ENCODE measurements around the gene ENGASE. TPM values are rescaled to one million over a fixed set of nuclear protein-coding genes. Genes with fewer than 3 reads are reported as not detected.
A peak's percentile ranks its signal among the peaks of the same experiment; 100 is the strongest.

The ENGASE gene
- total RNA-seq, 1 donor from 2014 or later = 16.8 TPM

DNA sequence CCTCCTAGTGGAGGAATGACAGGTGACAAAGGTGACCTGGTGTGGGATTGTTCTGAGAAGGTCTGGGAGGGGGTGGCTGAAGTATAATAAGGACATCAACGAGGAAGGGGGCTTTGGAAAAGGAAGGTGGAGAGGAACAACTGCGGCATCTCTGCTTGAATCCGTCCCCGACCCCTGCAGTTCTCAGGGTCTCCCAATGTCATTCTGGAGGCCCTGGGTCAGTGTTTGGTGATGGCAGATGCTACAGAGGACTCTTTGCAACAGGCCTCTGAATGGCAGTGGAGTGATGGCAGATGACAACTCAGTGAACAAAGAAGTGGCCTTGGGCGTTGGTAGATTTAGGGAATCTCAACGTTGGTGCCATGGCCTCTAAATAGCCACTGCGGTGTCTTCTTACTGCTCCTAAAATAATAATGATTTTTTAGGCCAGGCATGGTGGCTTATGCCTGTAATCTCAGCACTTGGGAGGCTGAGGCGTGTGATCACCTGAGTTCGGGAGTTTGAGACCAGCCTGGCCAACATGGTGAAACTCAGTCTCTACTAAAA, 1.3 kb downstream of the ENGASE start:
- DNase-seq (ENCODE audit: low spot score) = peak; percentile 18
- H3K4me3 Mint-ChIP-seq (ENCODE audit: unreplicated experiment) = peak overlapping the region; percentile 85
- peaks cover 10% of the 10 kb centered on the region for H3K4me1 Mint-ChIP-seq (ENCODE audit: low read depth)
- no peak overlapping the region for H3K27ac Mint-ChIP-seq (ENCODE audit: unreplicated experiment)
- peaks cover 11% of the 10 kb centered on the region for H3K36me3 Mint-ChIP-seq (ENCODE audit: low read depth)
- TF ChIP-seq, protein P1, sequence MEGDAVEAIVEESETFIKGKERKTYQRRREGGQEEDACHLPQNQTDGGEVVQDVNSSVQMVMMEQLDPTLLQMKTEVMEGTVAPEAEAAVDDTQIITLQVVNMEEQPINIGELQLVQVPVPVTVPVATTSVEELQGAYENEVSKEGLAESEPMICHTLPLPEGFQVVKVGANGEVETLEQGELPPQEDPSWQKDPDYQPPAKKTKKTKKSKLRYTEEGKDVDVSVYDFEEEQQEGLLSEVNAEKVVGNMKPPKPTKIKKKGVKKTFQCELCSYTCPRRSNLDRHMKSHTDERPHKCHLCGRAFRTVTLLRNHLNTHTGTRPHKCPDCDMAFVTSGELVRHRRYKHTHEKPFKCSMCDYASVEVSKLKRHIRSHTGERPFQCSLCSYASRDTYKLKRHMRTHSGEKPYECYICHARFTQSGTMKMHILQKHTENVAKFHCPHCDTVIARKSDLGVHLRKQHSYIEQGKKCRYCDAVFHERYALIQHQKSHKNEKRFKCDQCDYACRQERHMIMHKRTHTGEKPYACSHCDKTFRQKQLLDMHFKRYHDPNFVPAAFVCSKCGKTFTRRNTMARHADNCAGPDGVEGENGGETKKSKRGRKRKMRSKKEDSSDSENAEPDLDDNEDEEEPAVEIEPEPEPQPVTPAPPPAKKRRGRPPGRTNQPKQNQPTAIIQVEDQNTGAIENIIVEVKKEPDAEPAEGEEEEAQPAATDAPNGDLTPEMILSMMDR (IDR thresholded peaks at IDR 0.05) = no peak
- H3K9me3 Mint-ChIP-seq (ENCODE audit: low read depth) = no peaks in the 10 kb centered on the region
- H3K27me3 Mint-ChIP-seq (ENCODE audit: low read depth) = peaks cover 1% of the 10 kb centered on the region

GRCh38 chr17:79077587-79077986, 3.0 kb downstream of the ENGASE start:
- H3K27ac Mint-ChIP-seq (ENCODE audit: unreplicated experiment) = no peak overlapping the region
- H3K9me3 Mint-ChIP-seq (ENCODE audit: low read depth) = no peaks in the 10 kb centered on the region
- H3K4me1 Mint-ChIP-seq (ENCODE audit: low read depth) = peaks cover 10% of the 10 kb centered on the region
- no peak overlapping the region for H3K4me3 Mint-ChIP-seq (ENCODE audit: unreplicated experiment)
- TF ChIP-seq, protein P1 (IDR thresholded peaks at IDR 0.05) = no peak
- peaks cover 13% of the 10 kb centered on the region for H3K36me3 Mint-ChIP-seq (ENCODE audit: low read depth)
- H3K27me3 Mint-ChIP-seq (ENCODE audit: low read depth) = no peaks in the 10 kb centered on the region
- peak; percentile 89 for DNase-seq (ENCODE audit: low spot score)

DNA sequence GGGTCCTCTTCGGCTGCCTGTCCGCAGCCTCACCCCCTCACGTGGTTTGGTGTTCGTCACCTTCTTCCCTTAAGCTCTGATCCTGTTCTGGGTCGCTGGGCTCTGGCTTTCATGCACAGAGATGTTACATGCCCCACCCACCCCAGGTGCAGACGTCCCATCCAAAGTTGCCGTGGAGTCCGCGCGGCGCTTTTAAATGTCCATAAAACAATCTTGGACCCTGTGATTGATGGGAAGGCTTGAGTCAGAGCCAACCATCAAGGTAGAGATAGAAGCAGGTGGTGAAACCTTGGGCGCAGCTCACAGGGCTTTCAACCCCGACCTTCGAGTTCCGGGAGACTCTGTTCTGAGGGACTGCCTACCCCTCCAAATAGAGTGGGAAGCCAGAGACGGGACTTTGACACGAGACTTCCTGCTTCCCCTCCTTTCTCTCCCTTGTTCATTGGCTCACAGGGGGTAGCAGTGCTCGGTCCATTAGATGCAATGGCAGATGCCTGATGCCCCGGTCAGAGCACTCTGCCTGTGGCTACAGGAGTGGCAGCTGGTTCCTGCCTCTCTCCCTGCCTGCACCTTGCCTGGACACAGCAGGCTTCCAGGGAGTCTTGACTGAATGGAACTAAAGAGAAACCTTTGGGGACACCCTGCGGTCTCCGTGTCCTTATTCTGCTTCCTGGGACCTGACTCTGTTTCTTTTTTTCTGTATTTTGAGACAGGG, 4.0 kb downstream of the ENGASE start:
- Mint-ChIP-seq H3K4me3 (ENCODE audit: unreplicated experiment) (no peak overlapping the region), H3K27ac (ENCODE audit: unreplicated experiment) (no peak overlapping the region), H3K4me1 (ENCODE audit: low read depth) (peaks cover 10% of the 10 kb centered on the region), H3K27me3 (ENCODE audit: low read depth) (no peaks in the 10 kb centered on the region), H3K9me3 (ENCODE audit: low read depth) (no peaks in the 10 kb centered on the region), H3K36me3 (ENCODE audit: low read depth) (peaks cover 13% of the 10 kb centered on the region)
- peak; percentile 58 for DNase-seq (ENCODE audit: low spot score)
- TF ChIP-seq, protein P1 (IDR thresholded peaks at IDR 0.05) = no peak

DNA sequence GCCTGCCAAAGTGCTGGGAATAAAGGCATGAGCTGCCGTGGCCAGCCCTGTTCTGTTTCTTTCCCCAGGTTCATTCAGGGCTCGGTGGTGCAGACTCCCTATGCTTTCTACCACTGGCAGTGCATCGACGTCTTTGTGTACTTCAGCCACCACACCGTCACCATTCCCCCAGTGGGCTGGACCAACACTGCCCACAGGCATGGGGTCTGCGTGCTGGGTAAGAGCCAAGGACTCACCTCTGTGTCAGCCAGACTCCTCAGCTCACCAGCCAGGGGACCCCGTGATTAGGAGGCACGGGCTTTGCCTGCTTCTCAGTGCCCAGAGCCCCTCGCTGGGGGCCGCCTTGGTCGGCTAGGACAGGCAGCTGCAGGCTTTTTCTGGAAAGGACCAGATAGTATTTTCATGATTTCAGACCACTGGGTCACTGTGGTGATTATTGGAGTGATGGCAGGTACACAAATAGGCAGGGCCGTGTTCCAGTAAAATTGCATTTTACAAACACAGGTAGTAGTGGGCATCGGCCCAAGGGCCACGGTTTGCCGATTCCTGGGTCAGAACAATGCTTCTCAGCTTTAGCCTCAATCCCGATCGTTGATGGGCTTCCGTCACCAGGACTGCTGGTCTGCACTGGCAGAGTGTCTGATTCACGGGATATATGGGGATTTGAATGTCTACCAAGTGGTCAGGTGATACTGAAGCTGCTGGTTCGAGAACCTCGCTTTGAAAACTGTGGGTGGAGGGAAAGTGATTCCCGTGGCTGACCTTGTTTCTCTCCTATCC, 5.0 kb downstream of the ENGASE start:
- Mint-ChIP-seq H3K4me3 (ENCODE audit: unreplicated experiment) (no peak overlapping the region), H3K4me1 (ENCODE audit: low read depth) (peaks cover 10% of the 10 kb centered on the region), H3K27ac (ENCODE audit: unreplicated experiment) (no peak overlapping the region), H3K9me3 (ENCODE audit: low read depth) (no peaks in the 10 kb centered on the region), H3K36me3 (ENCODE audit: low read depth) (peaks cover 13% of the 10 kb centered on the region), H3K27me3 (ENCODE audit: low read depth) (no peaks in the 10 kb centered on the region)
- TF ChIP-seq, protein P1 (IDR thresholded peaks at IDR 0.05) = no peak
- peak; percentile 79 for DNase-seq (ENCODE audit: low spot score)

DNA sequence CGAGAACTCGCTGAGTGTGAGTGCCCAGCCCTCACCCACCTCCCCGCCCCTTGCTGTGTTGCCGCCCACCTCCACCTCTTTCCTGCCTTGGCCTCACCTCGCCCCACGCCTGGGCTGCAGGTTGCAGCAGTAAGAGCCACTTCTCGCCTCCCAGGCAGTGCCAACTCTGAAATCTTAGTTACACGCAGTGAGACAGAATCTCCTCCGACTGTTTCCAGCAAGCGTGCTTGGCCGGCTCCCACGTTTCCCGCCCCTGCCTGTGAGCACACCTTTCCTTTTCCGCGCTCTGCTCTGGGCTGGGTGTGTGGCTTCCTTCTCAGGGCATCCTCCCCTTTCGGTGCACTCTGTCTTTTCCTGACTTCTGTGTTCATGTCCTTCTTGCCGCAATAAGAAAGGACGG, 5.7 kb downstream of the ENGASE start:
- H3K36me3 Mint-ChIP-seq (ENCODE audit: low read depth) = peaks cover 13% of the 10 kb centered on the region
- TF ChIP-seq, protein P1 (IDR thresholded peaks at IDR 0.05) = no peak
- H3K4me3 Mint-ChIP-seq (ENCODE audit: unreplicated experiment) = no peak overlapping the region
- no peaks in the 10 kb centered on the region for H3K9me3 Mint-ChIP-seq (ENCODE audit: low read depth)
- H3K27ac Mint-ChIP-seq (ENCODE audit: unreplicated experiment) = no peak overlapping the region
- no peaks in the 10 kb centered on the region for H3K27me3 Mint-ChIP-seq (ENCODE audit: low read depth)
- H3K4me1 Mint-ChIP-seq (ENCODE audit: low read depth) = peaks cover 8% of the 10 kb centered on the region
- DNase-seq (ENCODE audit: low spot score) = no peak
